ENCODE data around the gene TNKS2.

DNA sequence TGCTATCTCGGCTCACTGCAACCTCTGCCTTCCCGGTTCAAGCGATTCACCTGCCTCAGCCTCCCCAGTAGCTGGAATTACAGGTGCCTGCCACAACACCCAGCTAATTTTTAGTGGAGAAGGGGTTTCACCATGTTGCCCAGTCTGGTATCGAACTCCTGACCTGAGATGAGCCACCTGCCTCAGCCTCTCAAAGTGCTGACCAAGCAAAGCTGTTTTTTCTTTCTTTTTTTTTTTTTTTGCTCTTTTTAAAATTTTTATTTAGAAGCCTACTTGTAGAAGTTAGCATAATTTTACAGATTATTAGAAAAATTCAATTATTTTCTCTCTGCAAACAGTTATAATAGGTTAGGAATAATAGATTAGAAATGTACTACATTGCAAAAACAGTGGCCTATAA lies 112.2 kb downstream of the TNKS2 start:
- no peak for TF ChIP-seq POLR2AphosphoS5 (IDR thresholded peaks at IDR 0.05; ENCODE audit: low read depth)
- TF ChIP-seq, protein P1, sequence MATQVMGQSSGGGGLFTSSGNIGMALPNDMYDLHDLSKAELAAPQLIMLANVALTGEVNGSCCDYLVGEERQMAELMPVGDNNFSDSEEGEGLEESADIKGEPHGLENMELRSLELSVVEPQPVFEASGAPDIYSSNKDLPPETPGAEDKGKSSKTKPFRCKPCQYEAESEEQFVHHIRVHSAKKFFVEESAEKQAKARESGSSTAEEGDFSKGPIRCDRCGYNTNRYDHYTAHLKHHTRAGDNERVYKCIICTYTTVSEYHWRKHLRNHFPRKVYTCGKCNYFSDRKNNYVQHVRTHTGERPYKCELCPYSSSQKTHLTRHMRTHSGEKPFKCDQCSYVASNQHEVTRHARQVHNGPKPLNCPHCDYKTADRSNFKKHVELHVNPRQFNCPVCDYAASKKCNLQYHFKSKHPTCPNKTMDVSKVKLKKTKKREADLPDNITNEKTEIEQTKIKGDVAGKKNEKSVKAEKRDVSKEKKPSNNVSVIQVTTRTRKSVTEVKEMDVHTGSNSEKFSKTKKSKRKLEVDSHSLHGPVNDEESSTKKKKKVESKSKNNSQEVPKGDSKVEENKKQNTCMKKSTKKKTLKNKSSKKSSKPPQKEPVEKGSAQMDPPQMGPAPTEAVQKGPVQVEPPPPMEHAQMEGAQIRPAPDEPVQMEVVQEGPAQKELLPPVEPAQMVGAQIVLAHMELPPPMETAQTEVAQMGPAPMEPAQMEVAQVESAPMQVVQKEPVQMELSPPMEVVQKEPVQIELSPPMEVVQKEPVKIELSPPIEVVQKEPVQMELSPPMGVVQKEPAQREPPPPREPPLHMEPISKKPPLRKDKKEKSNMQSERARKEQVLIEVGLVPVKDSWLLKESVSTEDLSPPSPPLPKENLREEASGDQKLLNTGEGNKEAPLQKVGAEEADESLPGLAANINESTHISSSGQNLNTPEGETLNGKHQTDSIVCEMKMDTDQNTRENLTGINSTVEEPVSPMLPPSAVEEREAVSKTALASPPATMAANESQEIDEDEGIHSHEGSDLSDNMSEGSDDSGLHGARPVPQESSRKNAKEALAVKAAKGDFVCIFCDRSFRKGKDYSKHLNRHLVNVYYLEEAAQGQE (IDR thresholded peaks at IDR 0.05; ENCODE audit: insufficient replicate concordance, low read depth), result no peak
- TF ChIP-seq CTCF (IDR thresholded peaks at IDR 0.05; ENCODE audit: insufficient read depth, low read length), result no peak
- no peak for TF ChIP-seq SPI1 (IDR thresholded peaks at IDR 0.05; ENCODE audit: borderline replicate concordance, low read depth)

Measured in HL-60 (cell line).